Midbrain (tissue), 1 donor: ENCODE measurements around the gene ZKSCAN4.

ENCODE experiments used
- DNase-seq: peaks from one replicate; lab custom pipeline; 2025; lab: John Stamatoyannopoulos, UW

Gene ZKSCAN4

GRCh38 chr6:28248916-28249315, 3.2 kb downstream of the ZKSCAN4 start:
- DNase-seq: no peak

DNA sequence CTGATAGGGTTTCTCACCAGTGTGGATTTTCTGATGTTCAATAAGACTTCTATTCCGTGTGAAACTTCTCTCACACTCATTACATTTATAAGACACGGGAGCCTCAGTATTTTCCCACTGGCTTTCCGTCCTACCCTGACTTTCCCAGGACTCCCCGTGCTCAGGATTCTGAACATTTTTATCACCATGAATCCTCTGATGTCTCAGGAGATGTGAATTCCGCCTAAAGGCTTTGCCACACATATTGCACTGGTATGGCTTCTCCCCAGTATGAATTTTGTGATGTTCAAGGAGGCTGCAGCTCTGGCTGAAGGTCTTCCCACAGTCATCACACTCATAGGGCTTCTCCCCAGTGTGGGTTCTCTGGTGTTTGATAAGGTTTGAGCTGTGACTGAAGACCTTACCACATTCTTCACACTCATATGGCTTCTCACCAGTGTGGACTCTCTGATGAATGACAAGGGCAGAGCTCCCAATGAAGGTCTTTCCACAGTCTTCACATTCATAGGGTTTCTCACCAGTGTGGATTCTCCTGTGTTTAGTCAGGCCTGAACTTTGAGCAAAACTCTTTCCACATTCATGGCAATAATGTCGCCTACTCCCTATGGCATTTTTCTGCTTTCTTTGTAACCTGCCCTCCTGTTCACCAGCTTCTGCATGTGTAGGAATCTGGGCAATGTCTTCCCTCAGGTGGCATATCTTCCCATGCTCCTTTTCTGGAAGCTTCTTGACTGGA, 6.7 kb downstream of the ZKSCAN4 start:
- DNase-seq: no peak

GRCh38 chr6:28243946-28244345, 8.1 kb downstream of the ZKSCAN4 start:
- DNase-seq: no peak

DNA sequence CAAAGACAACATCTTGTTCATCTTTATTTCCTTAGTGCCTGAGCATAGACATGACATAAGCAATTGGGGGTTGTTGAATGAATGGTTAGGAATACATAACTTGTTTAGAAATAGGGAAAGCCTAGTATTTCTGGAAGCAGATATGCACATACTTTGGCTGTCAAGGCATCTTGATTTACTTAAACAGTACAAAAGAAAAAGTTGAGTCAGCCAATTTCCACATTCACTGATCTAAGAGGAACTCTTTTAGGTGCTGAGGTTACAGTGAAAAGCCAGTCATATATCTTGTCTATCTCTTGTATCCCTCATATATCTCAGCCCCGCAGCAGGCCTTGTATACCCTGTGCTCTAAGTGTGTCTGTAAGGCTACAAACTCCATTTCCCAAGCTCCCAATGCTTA, 11.6 kb downstream of the ZKSCAN4 start:
- DNase-seq: no peak

GRCh38 chr6:28239636-28240035, 12.4 kb downstream of the ZKSCAN4 start:
- DNase-seq: no peak

- no peak for DNase-seq
Measured at GRCh38 chr6:28235912-28236452, 16.1 kb downstream of the ZKSCAN4 start.

DNA sequence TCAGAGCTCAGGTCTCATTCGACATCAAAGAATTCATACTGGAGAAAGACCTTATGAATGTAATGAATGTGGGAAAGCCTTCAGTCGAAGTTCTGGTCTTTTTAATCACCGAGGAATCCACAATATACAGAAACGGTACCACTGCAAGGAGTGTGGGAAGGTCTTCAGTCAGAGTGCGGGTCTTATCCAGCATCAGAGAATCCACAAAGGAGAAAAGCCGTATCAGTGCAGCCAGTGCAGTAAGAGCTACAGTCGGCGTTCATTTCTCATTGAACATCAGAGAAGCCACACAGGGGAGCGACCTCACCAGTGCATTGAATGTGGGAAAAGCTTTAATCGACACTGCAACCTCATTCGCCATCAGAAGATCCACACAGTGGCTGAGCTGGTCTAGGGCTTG, 19.3 kb downstream of the ZKSCAN4 start:
- no peak for DNase-seq

DNA sequence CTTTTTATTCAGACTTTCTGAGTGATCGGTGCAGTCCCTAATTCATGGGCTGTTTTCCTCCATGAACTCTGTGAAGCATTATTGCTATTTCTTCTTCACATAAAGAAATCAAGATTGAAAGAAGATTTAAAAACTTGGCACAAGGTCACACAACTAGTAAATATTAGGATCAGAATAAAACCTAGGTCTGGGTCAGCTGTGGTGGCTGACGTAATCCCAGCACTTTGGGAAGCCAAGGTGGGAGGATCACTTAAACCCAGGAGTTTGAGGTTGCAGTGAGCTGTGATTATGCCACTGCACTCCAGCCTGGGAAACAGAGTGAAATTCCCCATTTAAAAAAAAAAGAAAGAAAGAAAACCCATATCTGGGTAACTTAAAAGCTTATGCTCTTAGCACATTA, 25.6 kb downstream of the ZKSCAN4 start:
- no peak for DNase-seq

GRCh38 chr6:28225056-28225834, 26.8 kb downstream of the ZKSCAN4 start, which contains the start of gene ZSCAN9:
Gene ZSCAN9 (plus strand): TSS chr6:28225275. CDS start chr6:28227085, 1,810 bp downstream.
- DNase-seq: peak; percentile 74

- no peak for DNase-seq
Measured at GRCh38 chr6:28224131-28225055, 27.7 kb downstream of the ZKSCAN4 start.

GRCh38 chr6:28220257-28221133, 31.6 kb downstream of the ZKSCAN4 start:
- DNase-seq: no peak

- peak; percentile 71 for DNase-seq
Measured at GRCh38 chr6:28218312-28219248, 33.5 kb downstream of the ZKSCAN4 start.

- no peak for DNase-seq
Measured at GRCh38 chr6:28217890-28218289, 34.2 kb downstream of the ZKSCAN4 start.

GRCh38 chr6:28215425-28215824, 36.6 kb downstream of the ZKSCAN4 start:
- no peak for DNase-seq

GRCh38 chr6:28213213-28213523, 38.9 kb downstream of the ZKSCAN4 start:
- DNase-seq: no peak

DNA sequence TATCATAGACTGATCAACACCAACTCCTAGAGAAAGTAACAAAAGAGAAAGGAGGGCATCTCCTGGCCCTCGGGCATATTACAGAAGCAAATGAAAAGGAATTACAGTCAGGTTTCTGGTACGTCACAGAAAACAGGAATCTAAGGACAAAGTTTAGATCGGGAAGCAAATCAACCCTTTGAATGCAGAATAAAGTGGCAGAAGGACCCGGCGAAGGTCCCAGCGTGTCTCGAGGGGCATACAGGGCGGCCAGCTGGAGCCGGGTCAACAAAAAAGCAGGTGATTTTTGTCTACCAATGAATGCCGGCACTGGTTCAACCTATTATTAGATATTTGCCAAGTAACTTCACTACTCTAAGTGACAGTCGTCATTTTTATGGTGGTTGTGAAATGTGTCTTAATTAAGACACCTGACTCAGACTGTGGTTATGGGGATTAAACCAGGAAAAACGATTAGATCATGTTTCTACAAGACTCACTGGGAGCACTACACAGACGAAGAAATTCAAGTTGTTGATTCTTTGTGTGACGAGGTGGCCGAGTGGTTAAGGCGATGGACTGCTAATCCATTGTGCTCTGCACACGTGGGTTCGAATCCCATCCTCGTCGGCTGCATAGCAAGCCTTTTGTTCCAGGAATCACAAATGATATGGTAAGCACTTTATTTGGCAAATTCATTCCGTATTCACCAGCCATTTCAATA, 39.4 kb downstream of the ZKSCAN4 start:
- DNase-seq: no peak

- no peak for DNase-seq
Measured at GRCh38 chr6:28211840-28212509, 40.1 kb downstream of the ZKSCAN4 start.

DNA sequence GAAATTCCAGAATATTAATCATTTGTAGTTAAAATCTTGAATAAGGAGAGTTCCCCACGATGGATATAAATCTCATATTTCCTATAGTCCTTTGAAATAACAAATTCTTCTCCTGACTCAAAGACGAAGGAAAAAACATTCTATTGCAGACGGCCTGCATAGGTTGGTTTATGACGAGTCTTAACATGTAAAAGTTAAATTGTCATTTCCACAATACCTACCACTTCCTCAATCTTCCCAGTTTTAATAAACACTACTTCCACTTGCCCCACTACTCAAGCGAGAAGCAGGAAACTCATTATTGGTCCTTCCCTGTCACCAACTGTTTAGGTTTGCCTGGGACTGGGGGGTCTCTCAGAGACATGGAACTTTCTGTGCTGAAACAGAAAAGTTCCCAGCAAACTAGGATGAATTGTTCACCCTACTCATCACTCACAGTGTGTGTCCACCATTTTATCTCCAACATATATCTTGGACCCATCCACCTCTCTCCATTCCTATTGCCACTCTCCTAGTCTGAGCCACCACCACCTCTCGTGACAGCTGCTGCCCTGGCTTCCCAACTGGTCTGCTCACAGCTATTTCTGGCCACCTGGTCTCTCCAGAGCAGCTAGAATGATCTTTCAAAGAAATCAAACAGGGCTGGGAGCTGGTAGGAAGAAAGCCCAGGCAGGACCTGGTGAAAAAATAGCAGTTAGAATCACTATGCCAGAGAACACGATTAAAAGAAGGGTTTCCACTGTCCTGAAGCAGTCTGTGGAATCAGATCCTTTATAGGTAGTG, 42.1 kb downstream of the ZKSCAN4 start:
- DNase-seq: no peak
